Measurements from ENCODE around the gene CIB2.
A peak's percentile ranks its signal among the peaks of the same experiment; 100 is the strongest.

The CIB2 gene

GRCh38 chr15:78082743-78083110 is 48.5 kb downstream of the CIB2 start:
- DNase-seq: no peak

- DNase-seq: no peak
These were observed 49.0 kb downstream of the CIB2 start for GRCh38 chr15:78082106-78082742.

- no peak for DNase-seq
These were observed 51.2 kb downstream of the CIB2 start for GRCh38 chr15:78080088-78080460.

GRCh38 chr15:78079298-78080087 is 51.8 kb downstream of the CIB2 start:
- DNase-seq: no peak

GRCh38 chr15:78077871-78078210 is 53.4 kb downstream of the CIB2 start:
- DNase-seq: no peak

GRCh38 chr15:78077053-78077870 is 54.0 kb downstream of the CIB2 start, which contains the start of gene TBC1D2B:
TBC1D2B (minus strand) TSS chr15:78077711; CDS start chr15:78077652, 59 bp downstream.
- peak; percentile 59 for DNase-seq

- DNase-seq: no peak
These were observed 54.8 kb downstream of the CIB2 start for GRCh38 chr15:78076231-78077052.

- peak; percentile 91 for DNase-seq
These were observed 55.6 kb downstream of the CIB2 start for GRCh38 chr15:78075490-78076230.

- no peak for DNase-seq
These were observed 58.0 kb downstream of the CIB2 start for GRCh38 chr15:78073046-78073787.

GRCh38 chr15:78072080-78072892 is 59.0 kb downstream of the CIB2 start:
- peak; percentile 83 for DNase-seq

GRCh38 chr15:78071383-78071782 is 59.9 kb downstream of the CIB2 start:
- DNase-seq: no peak

- no peak for DNase-seq
These were observed 61.1 kb downstream of the CIB2 start for GRCh38 chr15:78070049-78070700.

GRCh38 chr15:78069462-78070029 is 61.7 kb downstream of the CIB2 start:
- DNase-seq: no peak

- no peak for DNase-seq
These were observed 62.2 kb downstream of the CIB2 start for GRCh38 chr15:78069052-78069414.

- DNase-seq: no peak
These were observed 63.7 kb downstream of the CIB2 start for GRCh38 chr15:78067328-78068228.

- no peak for DNase-seq
These were observed 65.0 kb downstream of the CIB2 start for GRCh38 chr15:78065973-78066946.

- DNase-seq: peak; percentile 97
These were observed 65.9 kb downstream of the CIB2 start for GRCh38 chr15:78065284-78065872.

Measured in fibroblast of skin of right quadriceps (primary cell).